GM19468 (cell line): ENCODE data around the gene PSMD11.

Experiments used
- ATAC-seq: cut with Tn5 transposase; IDR thresholded peaks from one replicate; pipeline ENCODE4 v1.9.1; 2021; ENCODE audit warnings: mild to moderate bottlenecking, moderate library complexity, moderate number of reproducible peaks; ENCODE audit not compliant: unreplicated experiment; ENCODE audit errors: extremely low read depth

PSMD11 gene

DNA sequence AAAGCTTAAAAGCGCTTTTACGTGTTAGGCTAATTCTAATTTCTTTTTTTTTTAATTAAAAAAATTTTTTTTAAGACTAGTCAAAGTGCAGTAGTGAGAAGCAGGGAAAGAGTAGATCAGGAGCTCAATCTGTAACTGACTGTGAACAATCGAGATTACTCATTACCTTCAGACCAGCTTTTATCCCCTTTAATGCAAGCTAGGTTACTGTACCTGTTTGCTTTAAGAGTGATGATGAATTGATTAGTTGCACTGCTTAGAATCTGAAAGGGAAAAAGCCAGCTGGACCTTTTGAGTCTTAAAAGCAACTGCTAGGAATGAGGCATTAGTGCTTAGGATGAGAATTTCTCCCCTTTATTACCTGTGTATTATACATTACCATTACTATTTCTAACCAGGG is 19.0 kb downstream of the PSMD11 start:
- ATAC-seq: no peak

DNA sequence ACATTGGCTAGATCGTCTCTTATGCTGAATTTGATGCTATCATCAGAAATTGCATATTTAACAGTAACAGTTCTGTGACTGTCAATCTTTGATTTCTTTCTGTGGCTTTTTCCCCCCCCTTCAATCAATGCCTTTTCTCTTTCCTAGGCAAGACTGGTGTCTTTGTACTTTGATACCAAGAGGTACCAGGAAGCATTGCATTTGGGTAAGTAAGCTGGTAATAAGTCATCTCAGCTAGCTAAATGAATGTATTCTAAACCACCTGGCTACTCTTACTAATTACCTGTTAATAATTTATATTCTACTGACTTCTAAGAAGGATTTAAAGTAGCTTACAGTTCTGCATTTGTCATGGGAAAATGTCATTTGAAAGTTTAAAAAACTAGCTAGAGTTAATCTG is 20.1 kb downstream of the PSMD11 start:
- no peak for ATAC-seq

DNA sequence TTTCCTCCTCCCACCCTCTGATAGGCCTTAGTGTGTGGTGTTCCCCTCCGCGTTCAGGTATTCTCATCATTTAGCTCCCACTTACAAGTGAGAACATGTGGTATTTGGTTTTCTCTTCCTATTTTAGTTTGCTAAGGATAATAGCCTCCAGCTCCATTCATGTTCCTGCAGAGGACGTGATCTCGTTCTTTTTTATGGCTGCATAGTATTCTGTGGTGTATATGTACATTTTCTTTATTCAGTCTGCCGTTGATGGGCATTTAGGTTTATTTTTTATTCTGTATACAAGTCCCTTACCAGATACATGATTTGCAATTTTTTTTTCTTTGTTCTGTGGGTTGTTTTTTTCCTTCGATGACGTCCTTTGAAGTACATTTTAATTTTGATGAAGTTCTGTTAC is 23.6 kb downstream of the PSMD11 start:
- no peak for ATAC-seq

DNA sequence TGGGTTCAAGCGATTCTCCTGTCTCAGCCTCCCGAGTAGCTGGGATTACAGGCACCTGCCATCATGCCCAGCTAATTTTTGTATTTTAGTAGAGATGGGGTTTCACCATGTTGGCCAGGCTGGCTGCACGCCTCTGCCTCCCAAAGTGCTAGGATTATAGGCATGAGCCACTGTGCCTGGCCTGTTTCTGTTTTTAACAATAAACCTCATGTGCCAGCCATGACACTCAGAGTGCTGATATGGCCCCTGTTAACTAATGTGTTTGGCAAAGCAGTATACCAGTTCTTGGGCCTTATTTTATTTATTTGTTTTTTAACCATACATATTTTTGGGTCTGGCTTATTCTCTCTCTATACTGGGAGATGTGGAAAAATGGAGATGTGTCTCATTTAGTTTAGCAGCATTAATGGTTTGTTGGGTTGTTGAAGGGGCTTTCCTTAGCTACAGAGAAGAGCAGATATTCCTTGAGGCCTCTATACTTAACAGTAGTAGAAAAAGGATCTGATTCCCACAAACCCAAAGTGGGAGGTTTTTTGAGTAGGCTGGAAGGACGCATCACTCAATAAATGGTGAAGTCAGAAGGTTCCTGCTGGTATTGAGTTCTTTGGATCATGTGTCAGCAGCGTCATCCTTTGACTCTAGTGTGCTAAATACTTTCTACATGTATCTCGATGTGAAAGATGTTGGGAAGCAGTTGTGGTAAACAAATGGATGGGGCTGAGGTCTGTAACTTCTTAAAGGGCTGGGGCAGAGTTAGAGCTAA is 26.3 kb downstream of the PSMD11 start:
- ATAC-seq: no peak

DNA sequence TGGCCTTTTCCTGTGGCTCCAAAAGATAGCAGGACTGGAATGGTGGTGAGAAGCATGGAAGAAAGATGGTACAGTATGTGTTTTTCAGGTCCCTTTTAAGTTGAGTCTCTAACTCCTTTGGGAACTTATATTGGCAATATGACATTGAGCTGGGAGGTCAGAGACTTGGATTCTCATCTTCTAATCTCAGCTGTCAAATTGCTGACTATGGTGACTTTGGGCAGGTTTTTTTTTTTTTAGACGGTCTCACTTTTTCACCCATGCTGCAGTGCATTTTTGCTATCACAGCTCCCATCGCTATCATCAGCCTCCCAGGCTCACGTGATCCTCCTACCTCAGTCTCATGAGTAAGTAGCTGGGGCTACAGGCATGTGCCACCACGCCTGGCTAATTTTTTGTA is 27.3 kb downstream of the PSMD11 start:
- no peak for ATAC-seq

DNA sequence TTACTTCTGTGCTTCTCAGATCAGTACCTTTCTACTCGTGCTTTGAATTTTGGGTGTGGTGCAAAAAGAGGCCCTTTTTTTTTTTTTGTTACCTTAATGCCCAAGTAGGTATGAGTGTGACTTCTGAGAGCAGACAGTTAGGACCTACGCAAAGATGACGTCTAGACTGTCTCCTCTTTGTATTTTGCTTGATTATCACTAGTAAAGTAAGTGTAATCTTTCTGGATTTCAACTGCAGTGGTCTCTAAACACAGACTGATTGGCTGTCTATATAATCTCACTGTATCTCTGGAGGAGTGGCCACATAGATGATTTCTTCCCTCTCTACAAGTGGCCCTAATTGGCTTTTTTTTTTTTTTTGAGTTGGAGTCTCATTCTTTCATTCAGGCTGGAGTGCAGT is 30.9 kb downstream of the PSMD11 start:
- ATAC-seq: no peak

DNA sequence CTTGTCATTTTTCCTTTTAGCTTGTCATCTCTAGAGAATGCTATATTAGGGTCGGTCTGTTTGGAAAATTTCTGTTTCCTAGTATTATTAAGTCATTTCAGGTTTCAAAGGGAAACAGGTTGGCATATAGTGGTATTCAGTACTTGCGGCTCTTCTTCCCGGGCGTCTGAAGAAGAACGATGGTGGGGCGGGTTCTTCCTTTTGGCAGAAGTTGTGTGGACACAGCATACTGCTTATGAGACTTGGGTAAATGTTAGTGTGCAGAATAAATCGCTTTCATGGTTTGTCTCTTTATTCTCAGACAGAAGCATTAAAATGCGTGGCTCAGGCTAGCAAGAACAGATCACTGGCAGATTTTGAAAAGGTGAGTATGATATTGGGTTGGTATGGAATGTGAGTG is 32.9 kb downstream of the PSMD11 start:
- ATAC-seq: no peak

DNA sequence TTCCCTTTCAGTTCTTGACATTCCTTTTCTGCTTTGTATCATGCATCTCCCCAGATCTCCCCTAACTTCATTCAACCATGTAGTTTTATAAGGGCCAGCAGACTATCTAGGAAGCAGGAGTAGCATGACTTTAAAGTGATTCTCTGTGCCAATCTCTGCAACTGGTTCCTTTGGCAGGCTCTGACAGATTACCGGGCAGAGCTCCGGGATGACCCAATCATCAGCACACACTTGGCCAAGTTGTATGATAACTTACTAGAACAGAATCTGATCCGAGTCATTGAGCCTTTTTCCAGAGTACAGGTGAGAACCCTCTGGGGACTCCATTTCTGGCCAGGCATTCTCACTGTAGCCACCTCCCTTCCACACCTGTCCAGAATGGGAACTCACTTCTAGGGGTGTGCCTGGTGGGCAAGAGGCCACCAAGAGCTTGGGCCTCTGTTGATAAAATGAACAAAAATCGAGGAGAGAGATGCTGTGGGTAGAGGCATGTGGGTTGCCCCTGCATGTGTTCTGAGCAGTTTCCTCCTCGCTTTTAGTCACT is 34.8 kb downstream of the PSMD11 start:
- no peak for ATAC-seq

DNA sequence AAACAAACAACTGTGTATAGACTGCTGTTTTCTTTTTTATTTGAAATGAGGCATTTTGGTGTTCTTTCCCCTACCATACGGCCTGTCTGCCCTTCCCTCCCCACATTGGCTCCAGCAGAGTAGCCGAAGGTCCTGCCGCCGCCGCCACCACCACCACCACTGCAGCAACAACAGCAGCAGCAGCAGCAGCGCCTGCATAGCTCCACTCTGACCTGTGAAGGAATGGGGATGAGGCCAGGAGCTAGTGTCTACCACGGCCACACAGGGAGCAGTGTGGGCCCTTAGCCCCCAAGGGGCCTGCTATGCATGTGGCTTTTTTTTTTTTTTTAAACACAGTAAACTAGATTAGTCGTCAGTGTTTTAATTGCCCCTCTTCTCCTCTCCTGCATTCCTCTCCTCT is 36.9 kb downstream of the PSMD11 start:
- no peak for ATAC-seq

DNA sequence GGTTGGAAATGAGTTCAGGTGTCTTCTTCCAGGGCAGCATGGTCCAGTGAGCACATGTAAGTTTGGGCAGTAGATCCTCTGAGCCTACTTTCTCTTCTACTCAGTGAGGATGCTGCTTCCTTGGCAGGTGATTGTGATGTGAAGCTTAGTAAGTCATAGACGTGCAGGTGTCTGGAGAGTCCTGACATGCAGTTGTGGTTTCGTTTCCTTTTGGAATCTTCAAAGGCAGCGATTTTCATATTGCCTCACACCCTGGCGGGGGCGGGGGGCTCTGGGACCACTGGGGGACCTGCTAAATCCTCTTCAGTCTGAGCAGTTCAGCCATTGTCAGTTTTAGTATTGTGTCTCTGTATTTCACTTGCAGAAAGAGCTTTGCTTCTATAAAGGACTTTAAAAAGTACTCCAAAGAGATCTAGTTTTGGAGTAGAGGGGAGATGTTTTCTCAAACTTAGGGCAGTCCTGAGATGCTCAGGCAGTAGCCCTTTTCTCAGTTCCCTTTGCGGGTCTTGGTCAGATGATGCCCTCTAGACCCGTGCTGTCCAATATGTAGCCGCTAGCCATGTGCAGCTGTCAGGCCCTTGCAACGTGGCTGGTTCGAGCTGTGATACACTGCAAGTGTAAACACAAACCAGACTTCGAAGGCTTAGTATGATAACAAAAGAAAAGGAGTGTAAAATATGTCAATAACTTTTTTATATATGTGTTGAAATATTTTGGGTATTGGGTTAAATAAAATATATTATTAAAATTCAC is 38.4 kb downstream of the PSMD11 start:
- ATAC-seq: no peak

DNA sequence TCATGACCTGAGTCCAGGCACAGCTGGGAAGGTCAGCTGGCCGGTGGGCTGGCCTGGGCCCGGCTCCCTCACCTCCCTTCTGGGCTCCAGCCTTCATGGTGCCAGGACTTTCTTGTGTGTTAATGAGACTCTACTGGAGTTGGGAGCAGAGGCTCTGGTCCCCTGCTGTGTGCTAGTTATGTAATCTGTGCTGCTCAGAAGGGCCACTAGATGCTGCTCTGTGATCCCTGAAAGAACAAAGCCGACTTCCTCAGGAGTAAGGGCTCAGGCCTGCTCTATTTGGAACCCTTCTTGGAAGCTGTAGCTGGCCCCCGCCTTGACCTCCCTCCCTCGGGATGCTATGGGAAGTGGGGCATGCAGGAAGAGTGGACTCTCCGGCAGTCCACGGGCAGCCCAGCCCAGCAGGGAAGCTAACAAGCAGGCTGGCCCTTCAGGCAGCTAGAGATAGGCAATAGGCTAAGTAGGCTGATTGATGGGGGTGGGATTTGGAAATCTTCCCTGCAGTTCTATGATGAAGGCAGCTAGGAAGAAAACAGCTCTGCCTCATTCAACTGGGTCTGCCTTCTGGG is 39.2 kb downstream of the PSMD11 start:
- ATAC-seq: no peak

DNA sequence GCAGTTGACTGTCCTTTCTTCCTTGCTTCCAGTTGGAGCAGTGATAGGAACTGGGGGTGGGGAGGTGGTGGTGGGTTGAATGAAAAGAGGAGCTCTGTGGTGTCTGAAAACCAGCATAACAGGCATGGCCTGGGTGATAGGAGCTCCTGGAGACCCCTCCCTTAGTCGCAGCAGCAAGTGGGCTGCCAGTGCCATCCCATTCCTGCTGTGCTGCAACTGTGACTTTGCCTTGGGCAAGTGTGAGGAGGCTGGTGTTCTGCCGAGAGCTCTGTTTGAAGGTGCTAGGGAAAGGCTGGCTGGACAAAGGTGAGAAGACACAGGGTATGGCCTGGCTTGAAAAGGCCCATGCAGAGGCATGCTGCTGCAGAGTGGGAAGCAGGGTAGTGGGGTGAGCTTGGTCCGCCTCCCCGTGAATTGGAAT is 39.7 kb downstream of the PSMD11 start:
- ATAC-seq: no peak

DNA sequence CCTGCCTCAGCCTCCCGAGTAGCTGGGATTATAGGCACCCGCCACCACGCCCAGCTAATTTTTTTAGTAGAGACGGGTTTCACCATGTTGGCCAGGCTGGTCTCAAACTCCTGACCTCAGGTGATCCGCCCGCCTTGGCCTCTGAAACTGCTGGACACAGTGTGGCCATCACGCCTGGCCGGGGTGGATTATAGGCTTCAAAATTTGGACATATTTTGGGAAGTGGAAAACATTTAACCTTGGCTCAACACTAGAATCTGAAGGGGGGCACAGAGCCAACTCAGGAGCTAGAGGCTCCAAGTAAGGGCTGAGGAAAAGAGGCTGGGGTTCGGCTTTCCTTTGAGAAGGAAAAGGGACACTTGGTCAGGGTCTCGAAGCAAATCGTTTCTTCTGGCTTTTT is 40.3 kb downstream of the PSMD11 start:
- ATAC-seq: no peak

DNA sequence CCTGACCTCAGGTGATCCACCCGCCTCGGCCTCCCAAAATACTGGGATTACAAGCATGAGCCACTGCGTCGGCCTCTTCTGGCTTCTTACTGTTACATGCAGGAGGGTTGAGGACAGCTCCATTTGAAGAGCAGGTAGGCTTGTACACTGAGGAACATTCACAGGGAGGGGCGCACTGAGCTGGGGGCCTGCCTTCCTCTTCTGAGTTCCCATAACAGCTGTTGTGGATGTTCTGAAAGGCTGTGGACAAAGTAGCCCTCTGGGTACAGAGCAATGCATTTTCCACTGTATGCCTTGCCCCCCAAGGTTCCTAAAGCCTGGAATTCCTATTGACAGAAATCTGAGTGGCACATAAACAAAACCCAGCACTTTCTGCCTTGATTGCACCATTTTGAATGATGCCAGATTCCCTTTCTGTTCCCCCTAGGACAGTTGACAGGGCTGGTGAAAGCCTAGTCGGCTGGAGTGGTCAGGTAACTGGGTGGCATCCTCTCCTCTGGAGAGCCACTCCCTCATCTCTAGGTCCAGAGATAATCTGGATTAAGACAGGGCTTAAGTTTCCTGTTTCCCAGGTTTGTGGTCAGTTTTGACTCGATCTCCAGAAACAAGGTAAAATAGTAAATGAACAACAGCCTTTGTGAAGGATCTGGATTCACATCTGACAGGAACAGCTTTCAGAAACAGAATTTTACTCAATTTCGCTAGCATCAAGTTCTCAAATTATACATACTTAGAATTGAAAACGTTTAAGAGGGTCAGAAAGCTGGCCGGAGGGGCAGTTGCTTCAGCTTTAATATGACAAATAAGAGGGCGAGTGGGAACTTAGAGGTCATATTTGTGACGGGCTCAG is 41.2 kb downstream of the PSMD11 start:
- no peak for ATAC-seq

DNA sequence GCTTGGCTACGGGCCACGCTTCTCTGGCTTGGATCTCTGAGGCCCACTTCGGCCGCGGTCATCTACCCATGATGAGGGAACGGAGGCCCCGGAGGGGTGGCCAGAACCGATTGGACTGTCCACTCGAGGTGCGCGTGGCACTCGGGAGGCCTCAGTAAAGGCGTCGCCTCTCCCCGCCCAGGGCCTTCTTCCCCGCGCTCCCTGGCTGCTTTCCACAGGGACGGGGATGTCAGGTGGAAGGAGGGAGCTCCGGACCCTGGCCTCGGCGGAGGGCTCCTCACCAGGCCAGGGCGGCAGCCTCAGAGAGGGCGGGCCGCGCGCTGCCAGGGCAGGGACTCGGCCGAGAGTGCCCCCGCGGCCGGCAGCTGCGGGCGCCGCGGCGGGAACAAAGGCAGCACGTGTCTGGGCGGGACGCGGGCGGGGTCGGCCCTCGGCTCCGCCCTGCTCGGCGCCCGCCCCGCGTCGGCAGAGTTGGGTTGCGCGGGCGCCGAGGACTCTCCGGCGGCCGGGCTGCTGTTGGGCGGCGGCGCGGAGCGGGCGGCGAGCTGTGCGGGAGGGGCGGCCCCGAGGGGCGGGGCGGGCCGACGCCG is 41.9 kb downstream of the PSMD11 start:
- peak; percentile 14 for ATAC-seq

DNA sequence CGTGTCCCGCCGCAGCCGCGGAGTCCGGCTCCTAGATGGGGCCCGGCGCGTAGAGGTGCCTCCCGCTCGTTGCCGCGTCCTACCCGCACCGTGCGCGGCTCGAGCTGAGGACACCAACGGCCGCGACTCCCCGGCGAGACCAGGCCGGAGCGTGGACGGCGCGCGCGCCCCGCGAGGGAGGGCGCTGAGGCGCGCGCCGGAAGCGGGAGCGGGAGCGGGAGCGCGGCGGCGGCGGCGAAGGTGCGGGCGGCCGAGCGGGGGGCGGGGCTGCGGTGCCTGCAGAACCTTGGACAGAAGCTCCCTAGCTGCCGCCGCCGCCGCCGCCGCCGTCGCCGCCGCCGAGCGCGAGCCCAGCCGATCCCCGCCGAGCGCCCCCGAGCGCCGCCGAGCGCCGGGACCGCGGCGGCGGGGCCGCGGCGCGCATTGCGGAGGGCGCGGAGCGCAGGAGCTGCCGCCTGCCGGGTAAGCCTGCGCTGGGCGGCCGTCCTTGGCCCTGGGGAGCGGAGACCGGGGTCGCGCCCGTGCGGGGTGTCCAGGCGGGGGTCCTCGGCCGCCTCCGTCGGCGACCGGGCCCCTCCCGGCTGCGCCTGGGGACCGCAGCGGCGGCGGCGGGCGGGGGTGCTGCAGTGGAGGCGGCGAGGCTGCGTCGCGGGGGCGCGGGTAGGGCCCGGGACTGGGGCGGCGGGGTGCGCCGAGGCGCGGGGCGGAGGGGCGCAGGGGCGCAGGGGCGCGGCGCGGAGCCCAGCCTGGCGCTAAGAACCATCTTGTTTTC is 42.6 kb downstream of the PSMD11 start, which contains the start of gene CDK5R1:
TSS of gene CDK5R1 (plus strand) at position 293 of the 772 bp plus-strand sequence. CDS start 628 bp downstream, outside the sequence.
- peak; percentile 6 for ATAC-seq

DNA sequence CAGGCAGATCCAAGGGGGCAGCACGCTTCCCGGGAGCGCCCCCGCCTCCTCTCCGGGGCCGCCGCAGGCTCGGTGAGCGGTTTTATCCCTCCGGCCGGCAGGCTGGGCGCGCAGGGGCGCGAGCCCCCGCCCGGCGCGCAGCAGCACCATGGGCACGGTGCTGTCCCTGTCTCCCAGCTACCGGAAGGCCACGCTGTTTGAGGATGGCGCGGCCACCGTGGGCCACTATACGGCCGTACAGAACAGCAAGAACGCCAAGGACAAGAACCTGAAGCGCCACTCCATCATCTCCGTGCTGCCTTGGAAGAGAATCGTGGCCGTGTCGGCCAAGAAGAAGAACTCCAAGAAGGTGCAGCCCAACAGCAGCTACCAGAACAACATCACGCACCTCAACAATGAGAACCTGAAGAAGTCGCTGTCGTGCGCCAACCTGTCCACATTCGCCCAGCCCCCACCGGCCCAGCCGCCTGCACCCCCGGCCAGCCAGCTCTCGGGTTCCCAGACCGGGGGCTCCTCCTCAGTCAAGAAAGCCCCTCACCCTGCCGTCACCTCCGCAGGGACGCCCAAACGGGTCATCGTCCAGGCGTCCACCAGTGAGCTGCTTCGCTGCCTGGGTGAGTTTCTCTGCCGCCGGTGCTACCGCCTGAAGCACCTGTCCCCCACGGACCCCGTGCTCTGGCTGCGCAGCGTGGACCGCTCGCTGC is 43.3 kb downstream of the PSMD11 start:
- ATAC-seq: no peak

DNA sequence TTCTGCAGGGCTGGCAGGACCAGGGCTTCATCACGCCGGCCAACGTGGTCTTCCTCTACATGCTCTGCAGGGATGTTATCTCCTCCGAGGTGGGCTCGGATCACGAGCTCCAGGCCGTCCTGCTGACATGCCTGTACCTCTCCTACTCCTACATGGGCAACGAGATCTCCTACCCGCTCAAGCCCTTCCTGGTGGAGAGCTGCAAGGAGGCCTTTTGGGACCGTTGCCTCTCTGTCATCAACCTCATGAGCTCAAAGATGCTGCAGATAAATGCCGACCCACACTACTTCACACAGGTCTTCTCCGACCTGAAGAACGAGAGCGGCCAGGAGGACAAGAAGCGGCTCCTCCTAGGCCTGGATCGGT is 43.9 kb downstream of the PSMD11 start:
- no peak for ATAC-seq
